ENCODE measurements around the gene NPHP4.

DNA sequence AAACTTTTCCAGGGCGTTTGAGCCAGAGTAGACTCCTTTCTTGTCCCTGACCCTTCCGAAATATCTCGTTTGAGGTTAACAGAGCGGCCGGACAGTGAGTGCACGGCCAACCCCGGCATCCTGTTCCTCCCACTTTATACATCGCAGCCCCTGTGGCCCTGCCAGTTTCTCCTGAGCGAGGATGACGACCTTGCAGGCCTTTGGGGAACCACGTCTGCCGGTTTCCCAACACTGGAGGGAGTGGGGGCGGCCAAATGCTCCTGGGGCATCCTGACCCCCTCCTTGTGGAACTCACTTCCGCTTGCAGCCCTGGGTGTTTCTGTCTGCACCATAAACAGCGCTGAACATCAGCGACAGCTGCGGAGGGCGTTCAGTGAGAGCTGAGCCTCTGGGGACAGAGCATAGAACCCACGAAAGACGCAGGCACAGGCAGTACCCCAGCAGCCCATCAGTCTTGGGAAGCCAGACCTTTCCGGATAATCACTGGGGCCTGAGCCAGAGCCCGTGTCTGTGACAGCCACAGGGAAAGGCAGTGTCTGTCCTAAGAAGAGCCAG is 48.7 kb upstream of the NPHP4 start:
- TF ChIP-seq, protein P1, sequence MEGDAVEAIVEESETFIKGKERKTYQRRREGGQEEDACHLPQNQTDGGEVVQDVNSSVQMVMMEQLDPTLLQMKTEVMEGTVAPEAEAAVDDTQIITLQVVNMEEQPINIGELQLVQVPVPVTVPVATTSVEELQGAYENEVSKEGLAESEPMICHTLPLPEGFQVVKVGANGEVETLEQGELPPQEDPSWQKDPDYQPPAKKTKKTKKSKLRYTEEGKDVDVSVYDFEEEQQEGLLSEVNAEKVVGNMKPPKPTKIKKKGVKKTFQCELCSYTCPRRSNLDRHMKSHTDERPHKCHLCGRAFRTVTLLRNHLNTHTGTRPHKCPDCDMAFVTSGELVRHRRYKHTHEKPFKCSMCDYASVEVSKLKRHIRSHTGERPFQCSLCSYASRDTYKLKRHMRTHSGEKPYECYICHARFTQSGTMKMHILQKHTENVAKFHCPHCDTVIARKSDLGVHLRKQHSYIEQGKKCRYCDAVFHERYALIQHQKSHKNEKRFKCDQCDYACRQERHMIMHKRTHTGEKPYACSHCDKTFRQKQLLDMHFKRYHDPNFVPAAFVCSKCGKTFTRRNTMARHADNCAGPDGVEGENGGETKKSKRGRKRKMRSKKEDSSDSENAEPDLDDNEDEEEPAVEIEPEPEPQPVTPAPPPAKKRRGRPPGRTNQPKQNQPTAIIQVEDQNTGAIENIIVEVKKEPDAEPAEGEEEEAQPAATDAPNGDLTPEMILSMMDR (conservative IDR thresholded peaks at IDR 0.05; ENCODE audit: low read depth, low read length), result no peak
- no peak for TF ChIP-seq EZH2 (IDR thresholded peaks at IDR 0.05; ENCODE audit: low read length, unreplicated experiment)
